ENCODE data around the gene SLC8A2. TPM values are rescaled to one million over a fixed set of nuclear protein-coding genes. Genes with fewer than 3 reads are reported as not detected.

The SLC8A2 gene
- total RNA-seq, 2 experiments from 2014 or later, result not detected

- H3K27me3 Mint-ChIP-seq, result peaks cover 26% of the 10 kb centered on the region
- ChIA-PET CTCF (interaction anchor here (0.6 kb wide), 1 partner anchor 74 kb away, joined by 3 read pairs; no protein-coding TSS in a partner anchor), POLR2A (no interaction called here)
- H3K4me3 Mint-ChIP-seq, result no peak overlapping the region
- H3K4me1 Mint-ChIP-seq, result peaks cover 5% of the 10 kb centered on the region
- no peaks in the 10 kb centered on the region for H3K9me3 Mint-ChIP-seq
- H3K27ac Mint-ChIP-seq, result no peak overlapping the region
- no peak for DNase-seq
- H3K36me3 Mint-ChIP-seq (ENCODE audit: low read depth), result no peaks in the 10 kb centered on the region
Observed at GRCh38 chr19:47464675-47465419, 6.8 kb downstream of the SLC8A2 start.

- Mint-ChIP-seq H3K9me3 (no peaks in the 10 kb centered on the region), H3K36me3 (ENCODE audit: low read depth) (no peaks in the 10 kb centered on the region), H3K27me3 (peaks cover 5% of the 10 kb centered on the region), H3K4me3 (no peak overlapping the region), H3K27ac (no peak overlapping the region), H3K4me1 (peaks cover 1% of the 10 kb centered on the region)
- DNase-seq, result no peak
- ChIA-PET CTCF (interaction anchor here (0.7 kb wide), 1 partner anchor 22 kb away, joined by 4 read pairs; the partner anchor contains the start of gene KPTN), POLR2A (no interaction called here)
Observed at GRCh38 chr19:47461876-47462275, 9.8 kb downstream of the SLC8A2 start.

GRCh38 chr19:47459477-47459876 is 12.2 kb downstream of the SLC8A2 start:
- no peak for DNase-seq
- H3K9me3 Mint-ChIP-seq, result no peaks in the 10 kb centered on the region
- no peaks in the 10 kb centered on the region for H3K36me3 Mint-ChIP-seq (ENCODE audit: low read depth)
- no peak overlapping the region for H3K4me3 Mint-ChIP-seq
- ChIA-PET CTCF (no interaction called here), POLR2A (no interaction called here)
- H3K4me1 Mint-ChIP-seq, result peaks cover 1% of the 10 kb centered on the region
- no peak overlapping the region for H3K27ac Mint-ChIP-seq
- peaks cover 26% of the 10 kb centered on the region for H3K27me3 Mint-ChIP-seq

- H3K4me1 Mint-ChIP-seq, result peaks cover 1% of the 10 kb centered on the region
- peaks cover 28% of the 10 kb centered on the region for H3K27me3 Mint-ChIP-seq
- no peaks in the 10 kb centered on the region for H3K9me3 Mint-ChIP-seq
- CTCF ChIA-PET, result no interaction called here
- no peaks in the 10 kb centered on the region for H3K36me3 Mint-ChIP-seq (ENCODE audit: low read depth)
- DNase-seq, result no peak
- H3K27ac Mint-ChIP-seq, result no peak overlapping the region
- POLR2A ChIA-PET, result no interaction called here
- H3K4me3 Mint-ChIP-seq, result no peak overlapping the region
Observed at GRCh38 chr19:47458672-47459071, 13.0 kb downstream of the SLC8A2 start.

GRCh38 chr19:47456721-47457474 is 14.8 kb downstream of the SLC8A2 start:
- no peak for DNase-seq
- Mint-ChIP-seq H3K36me3 (ENCODE audit: low read depth) (no peaks in the 10 kb centered on the region), H3K4me1 (peaks cover 1% of the 10 kb centered on the region), H3K27me3 (peaks cover 30% of the 10 kb centered on the region), H3K4me3 (no peak overlapping the region), H3K9me3 (no peaks in the 10 kb centered on the region), H3K27ac (no peak overlapping the region)
- ChIA-PET POLR2A (no interaction called here), CTCF (interaction anchor here (1.1 kb wide), 1 partner anchor 27 kb away, joined by 3 read pairs; the partner anchor contains the start of gene KPTN)

GRCh38 chr19:47450478-47450877 is 21.2 kb downstream of the SLC8A2 start:
- no peak overlapping the region for H3K4me3 Mint-ChIP-seq
- peaks cover 65% of the 10 kb centered on the region for H3K27me3 Mint-ChIP-seq
- H3K4me1 Mint-ChIP-seq, result peaks cover 26% of the 10 kb centered on the region
- CTCF ChIA-PET, result interaction anchor here (0.6 kb wide), 1 partner anchor 224 kb away, joined by 3 read pairs; no protein-coding TSS in a partner anchor
- POLR2A ChIA-PET, result no interaction called here
- H3K27ac Mint-ChIP-seq, result no peak overlapping the region
- H3K36me3 Mint-ChIP-seq (ENCODE audit: low read depth), result no peaks in the 10 kb centered on the region
- no peaks in the 10 kb centered on the region for H3K9me3 Mint-ChIP-seq
- DNase-seq, result no peak

GRCh38 chr19:47448360-47448727 is 23.3 kb downstream of the SLC8A2 start:
- CTCF ChIA-PET, result interaction anchor here (1.1 to 3.6 kb wide), 2 partner anchors 12 to 15 kb away, joined by 4 to 26 read pairs; no protein-coding TSS in a partner anchor
- H3K36me3 Mint-ChIP-seq (ENCODE audit: low read depth), result peaks cover 3% of the 10 kb centered on the region
- H3K4me3 Mint-ChIP-seq, result peak overlapping the region; percentile 0
- POLR2A ChIA-PET, result no interaction called here
- no peak overlapping the region for H3K27ac Mint-ChIP-seq
- peaks cover 44% of the 10 kb centered on the region for H3K4me1 Mint-ChIP-seq
- no peak for DNase-seq
- no peaks in the 10 kb centered on the region for H3K9me3 Mint-ChIP-seq
- peaks cover 66% of the 10 kb centered on the region for H3K27me3 Mint-ChIP-seq

GRCh38 chr19:47447470-47448359 is 24.0 kb downstream of the SLC8A2 start:
- Mint-ChIP-seq H3K4me3 (peak overlapping the region; percentile 1), H3K27me3 (peaks cover 72% of the 10 kb centered on the region), H3K27ac (peak overlapping the region; percentile 76), H3K36me3 (ENCODE audit: low read depth) (peaks cover 3% of the 10 kb centered on the region), H3K4me1 (peaks cover 47% of the 10 kb centered on the region), H3K9me3 (no peaks in the 10 kb centered on the region)
- ChIA-PET POLR2A (no interaction called here), CTCF (interaction anchor here (0.6 to 3.6 kb wide), 8 partner anchors 12 to 270 kb away, joined by 3 to 26 read pairs (median 3); partner anchors contain the start of gene NAPA)
- DNase-seq, result peak; percentile 72

- Mint-ChIP-seq H3K27ac (peak overlapping the region; percentile 76), H3K4me3 (peak overlapping the region; percentile 17), H3K9me3 (no peaks in the 10 kb centered on the region), H3K36me3 (ENCODE audit: low read depth) (peaks cover 3% of the 10 kb centered on the region), H3K27me3 (peaks cover 75% of the 10 kb centered on the region), H3K4me1 (peaks cover 47% of the 10 kb centered on the region)
- POLR2A ChIA-PET, result no interaction called here
- peak; percentile 33 for DNase-seq
- CTCF ChIA-PET, result interaction anchor here (0.7 to 3.6 kb wide), 9 partner anchors 11 to 271 kb away, joined by 3 to 26 read pairs (median 4); partner anchors contain the start of gene NAPA
Observed at GRCh38 chr19:47446534-47447469, 24.9 kb downstream of the SLC8A2 start.

GRCh38 chr19:47445937-47446402 is 25.7 kb downstream of the SLC8A2 start:
- CTCF ChIA-PET, result interaction anchor here (0.7 to 3.6 kb wide), 5 partner anchors 10 to 222 kb away, joined by 3 to 26 read pairs (median 6); partner anchors contain the start of gene NAPA
- Mint-ChIP-seq H3K4me1 (peaks cover 47% of the 10 kb centered on the region), H3K36me3 (ENCODE audit: low read depth) (peaks cover 3% of the 10 kb centered on the region), H3K27me3 (peaks cover 76% of the 10 kb centered on the region), H3K4me3 (peak overlapping the region; percentile 42), H3K27ac (no peak overlapping the region), H3K9me3 (no peaks in the 10 kb centered on the region)
- POLR2A ChIA-PET, result no interaction called here
- DNase-seq, result peak; percentile 70

GRCh38 chr19:47445527-47445926 is 26.2 kb downstream of the SLC8A2 start:
- H3K27ac Mint-ChIP-seq, result no peak overlapping the region
- DNase-seq, result no peak
- H3K27me3 Mint-ChIP-seq, result peaks cover 73% of the 10 kb centered on the region
- CTCF ChIA-PET, result interaction anchor here (0.6 to 3.6 kb wide), 7 partner anchors 9 to 661 kb away, joined by 3 to 26 read pairs (median 3); partner anchors contain the start of gene NAPA
- H3K36me3 Mint-ChIP-seq (ENCODE audit: low read depth), result peaks cover 3% of the 10 kb centered on the region
- no peaks in the 10 kb centered on the region for H3K9me3 Mint-ChIP-seq
- H3K4me1 Mint-ChIP-seq, result peaks cover 47% of the 10 kb centered on the region
- H3K4me3 Mint-ChIP-seq, result peak overlapping the region; percentile 42
- POLR2A ChIA-PET, result no interaction called here

Measured in activated CD4-positive, alpha-beta T cell treated with anti-CD3 and anti-CD28 coated beads, Interleukin-2, amount 10 ng/mL, durations not matched to agents 7 days and 5 days (primary cell).